GM23338 (cell line): Measurements from ENCODE around the gene OR4S2. TPM values are rescaled to one million over a fixed set of nuclear protein-coding genes. Genes with fewer than 3 reads are reported as not detected.

Experiments used
- ATAC-seq: fragments of 200-7000 bp; cut with Tn5 transposase; 3 replicates; pipeline ENCODE4 v1.9.1; 2020
- DNase-seq: peaks from one replicate; pipeline ENCODE4 v3.0.0-alpha.2; 2015; ENCODE audit warnings: low spot score
- H2AFZ ChIP-seq: fragments of 200-600 bp; sonication (generic); 2 replicates; pipeline ENCODE4 v1.8.0; 2016; ENCODE audit warnings: antibody characterized with exemption, mild to moderate bottlenecking, moderate library complexity
- H3F3A ChIP-seq: fragments of 200-600 bp; sonication (generic); replicated peaks from 2 replicates; pipeline ENCODE4 v1.8.0; 2017; ENCODE audit warnings: antibody characterized with exemption, mixed run types, low read depth
- H3K27ac ChIP-seq: fragments of 200-600 bp; sonication (generic); 2 replicates; pipeline ENCODE4 v1.6.1; 2016; ENCODE audit warnings: low read depth
- H3K27me3 ChIP-seq: fragments of 200-600 bp; sonication (generic); 2 replicates; pipeline ENCODE4 v1.8.0; 2016; ENCODE audit warnings: mild to moderate bottlenecking, mixed run types, moderate library complexity; ENCODE audit not compliant: insufficient read depth
- H3K36me3 ChIP-seq: fragments of 200-600 bp; sonication (generic); 2 replicates; pipeline ENCODE4 v1.8.0; 2016; ENCODE audit warnings: mild to moderate bottlenecking; ENCODE audit not compliant: insufficient read depth
- H3K4me1 ChIP-seq: fragments of 200-600 bp; sonication (generic); 2 replicates; pipeline ENCODE4 v1.8.0; 2016; ENCODE audit warnings: mild to moderate bottlenecking, moderate library complexity; ENCODE audit not compliant: insufficient read depth
- H3K4me2 ChIP-seq: fragments of 200-600 bp; sonication (generic); 2 replicates; pipeline ENCODE4 v1.7.1; 2017; ENCODE audit warnings: mixed run types
- H3K4me3 ChIP-seq: fragments of 200-600 bp; sonication (generic); 2 replicates; pipeline ENCODE4 v1.6.1; 2016; ENCODE audit warnings: mixed run types
- H3K79me2 ChIP-seq: fragments of 200-600 bp; sonication (generic); replicated peaks from 2 replicates; pipeline ENCODE4 v1.8.0; 2017; ENCODE audit warnings: mild to moderate bottlenecking; ENCODE audit not compliant: insufficient read depth
- H3K9me2 ChIP-seq: fragments of 200-600 bp; sonication (generic); 2 replicates; pipeline ENCODE4 v1.8.0; 2017; ENCODE audit not compliant: insufficient read depth
- H4K20me1 ChIP-seq: fragments of 200-600 bp; sonication (generic); replicated peaks from 2 replicates; pipeline ENCODE4 v1.8.0; 2017; ENCODE audit warnings: mild to moderate bottlenecking; ENCODE audit not compliant: insufficient read depth
- H3K27ac Mint-ChIP-seq: 2 replicates; pipeline ENCODE4 v1.8.0; 2020; ENCODE audit warnings: inconsistent platforms, mild to moderate bottlenecking, moderate library complexity, mixed read lengths
- H3K27me3 Mint-ChIP-seq: 3 replicates; pipeline ENCODE4 v1.8.0; 2022; ENCODE audit warnings: low read depth, mild to moderate bottlenecking, moderate library complexity, mixed read lengths, inconsistent platforms; ENCODE audit not compliant: insufficient read depth, poor library complexity
- H3K36me3 Mint-ChIP-seq: 3 replicates; pipeline ENCODE4 v1.8.0; 2021; ENCODE audit warnings: low read depth, mild to moderate bottlenecking, inconsistent platforms, moderate library complexity, mixed read lengths
- H3K4me1 Mint-ChIP-seq: 3 replicates; pipeline ENCODE4 v1.8.0; 2020; ENCODE audit warnings: mild to moderate bottlenecking, inconsistent platforms, mixed read lengths
- H3K4me3 Mint-ChIP-seq: 3 replicates; pipeline ENCODE4 v1.8.0; 2021; ENCODE audit warnings: moderate library complexity, mild to moderate bottlenecking, inconsistent platforms, mixed read lengths
- H3K9me3 Mint-ChIP-seq: 3 replicates; pipeline ENCODE4 v1.8.0; 2020; ENCODE audit warnings: moderate library complexity, mild to moderate bottlenecking, inconsistent platforms, mixed read lengths
- CREB1 ChIP-seq: fragments of 250-450 bp; sonication (Bioruptor Pico); IDR thresholded peaks from 2 replicates; pipeline ENCODE4 v1.5.0; 2020; ENCODE audit warnings: low read depth, mild to moderate bottlenecking, moderate library complexity
- CTCF ChIP-seq, 2 experiments: fragments of 200-600 bp in 1 of 2; sonication (generic) in 1 of 2; conservative IDR thresholded peaks; 2 replicates each; pipeline versions ENCODE4 v1.5.1 to v1.6.1; 2016 to 2017; ENCODE audit warnings: antibody characterized with exemption in 2 of 2, low read depth in 2 of 2, mild to moderate bottlenecking in 2 of 2, moderate library complexity in 1 of 2
- ETS1 ChIP-seq: IDR thresholded peaks from 2 replicates; pipeline ENCODE4 v1.6.1; 2016; ENCODE audit warnings: antibody characterized with exemption
- EZH2 ChIP-seq: fragments of 200-600 bp; sonication (generic); IDR thresholded peaks from one replicate; pipeline ENCODE4 v1.8.0; 2017; ENCODE audit warnings: antibody characterized with exemption, mild to moderate bottlenecking, low read depth; ENCODE audit not compliant: unreplicated experiment
- EZH2phosphoT487 ChIP-seq: fragments of 200-600 bp; sonication (generic); IDR thresholded peaks from one replicate; pipeline ENCODE4 v1.8.1; 2018; ENCODE audit warnings: antibody characterized with exemption; ENCODE audit not compliant: unreplicated experiment
- JUNB ChIP-seq: IDR thresholded peaks from one replicate; pipeline ENCODE4 v1.6.1; 2016; ENCODE audit warnings: antibody characterized with exemption; ENCODE audit not compliant: unreplicated experiment
- NANOG ChIP-seq: IDR thresholded peaks from 2 replicates; pipeline ENCODE4 v1.6.1; 2016; ENCODE audit warnings: antibody characterized with exemption, borderline replicate concordance
- POLR2AphosphoS5 ChIP-seq: IDR thresholded peaks from 2 replicates; pipeline ENCODE4 v1.6.1; 2016; ENCODE audit warnings: antibody characterized with exemption, low read depth
- STAT1 ChIP-seq: IDR thresholded peaks from one replicate; pipeline ENCODE4 v1.6.1; 2016; ENCODE audit warnings: antibody characterized with exemption; ENCODE audit not compliant: unreplicated experiment
- ZNF114 ChIP-seq: fragments of 250-450 bp; sonication (Bioruptor Pico); IDR thresholded peaks from 2 replicates; pipeline ENCODE4 v1.5.0; 2020; ENCODE audit warnings: mild to moderate bottlenecking, moderate library complexity
- ZNF462 ChIP-seq: fragments of 250-450 bp; sonication (Bioruptor Pico); IDR thresholded peaks from 2 replicates; pipeline ENCODE4 v1.5.0; 2020; ENCODE audit warnings: mild to moderate bottlenecking, moderate library complexity
- polyA plus RNA-seq: library from polyadenylated mRNA; unstranded; fragments of >200 nt; fragmentation: Nextera tagmentation; extraction: Ambion mirVana; gene quantifications from 2 replicates; pipeline ENCODE4 v1.2.1, GENCODE V29; 2016
- total RNA-seq: library from RNA; depleted of rRNA; stranded (reverse); fragments of >200 nt; shearing (Covaris generic); gene quantifications from 2 replicates; pipeline ENCODE4 v1.2.3, GENCODE V29; 2014

OR4S2 gene
- total and polyA plus RNA-seq, 2 experiments from 2014 or later: not detected

GRCh38 chr11:55697817-55698216 lies 49.7 kb downstream of the OR4S2 start (continued):
- no peak for TF ChIP-seq EZH2
- no peak for TF ChIP-seq CTCF (conservative IDR thresholded peaks at IDR 0.05; ENCODE audit: low read depth in 2 of 2)
- no peak for TF ChIP-seq ETS1
- TF ChIP-seq CREB1: no peak
- TF ChIP-seq JUNB: no peak
- no peak for TF ChIP-seq ZNF114 (CRISPR knock-in tag)
- TF ChIP-seq POLR2AphosphoS5: no peak
- no peak for TF ChIP-seq NANOG

GRCh38 chr11:55701429-55701828 lies 53.3 kb downstream of the OR4S2 start:
- Histone ChIP-seq H3K4me3 (no peak overlapping the region), H2AFZ (no peak overlapping the region), H3K27me3 (no peaks in the 10 kb centered on the region), H3F3A (no peaks in the 10 kb centered on the region), H3K9me2 (no peaks in the 10 kb centered on the region), H3K27ac (no peak overlapping the region), H4K20me1 (no peaks in the 10 kb centered on the region), H3K36me3 (peaks cover 9% of the 10 kb centered on the region; the same call in 1 of the 2 replicates), H3K4me2 (no peak overlapping the region), H3K79me2 (no peaks in the 10 kb centered on the region), H3K4me1 (no peaks in the 10 kb centered on the region)
- Mint-ChIP-seq H3K4me3 (no peak overlapping the region), H3K27me3 (no peaks in the 10 kb centered on the region), H3K27ac (no peak overlapping the region), H3K9me3 (peaks cover 79% of the 10 kb centered on the region), H3K4me1 (no peaks in the 10 kb centered on the region), H3K36me3 (peaks cover 18% of the 10 kb centered on the region)
- DNase-seq (no peak), ATAC-seq (no peak)
- TF ChIP-seq JUNB: no peak
- TF ChIP-seq ZNF462 (CRISPR knock-in tag): no peak
- TF ChIP-seq CTCF (conservative IDR thresholded peaks at IDR 0.05; ENCODE audit: low read depth in 2 of 2): no peak
- no peak for TF ChIP-seq STAT1
- TF ChIP-seq EZH2phosphoT487: no peak
- no peak for TF ChIP-seq POLR2AphosphoS5
- TF ChIP-seq ZNF114 (CRISPR knock-in tag): no peak
- no peak for TF ChIP-seq EZH2
- TF ChIP-seq CREB1: no peak
